NB4 (cell line): Measurements from ENCODE around the gene PDXP.

ENCODE experiments used
- DNase-seq: peaks from one replicate; pipeline ENCODE4 v3.0.0; 2010; ENCODE audit warnings: low read depth
- H3K4me3 ChIP-seq: one replicate; pipeline ENCODE4 v1.5.1; 2011; ENCODE audit warnings: mild to moderate bottlenecking, low read depth, low read length, moderate library complexity
- MYC ChIP-seq: IDR thresholded peaks from 2 replicates; pipeline ENCODE4 v1.6.1; 2011; ENCODE audit warnings: low read depth, low read length
- POLR2A ChIP-seq: IDR thresholded peaks from 2 replicates; pipeline ENCODE4 v1.6.1; 2011; ENCODE audit warnings: mild to moderate bottlenecking; ENCODE audit not compliant: insufficient read length; ENCODE audit errors: extremely low read depth
- TF ChIP-seq, protein P1 (sequence below): IDR thresholded peaks from one replicate; pipeline ENCODE4 v1.5.1; 2012; ENCODE audit warnings: low read depth, low read length
- TF ChIP-seq, protein P2 (sequence below): IDR thresholded peaks from 2 replicates; pipeline ENCODE4 v1.6.1; 2011; ENCODE audit warnings: low read depth, low read length

PDXP gene

DNA sequence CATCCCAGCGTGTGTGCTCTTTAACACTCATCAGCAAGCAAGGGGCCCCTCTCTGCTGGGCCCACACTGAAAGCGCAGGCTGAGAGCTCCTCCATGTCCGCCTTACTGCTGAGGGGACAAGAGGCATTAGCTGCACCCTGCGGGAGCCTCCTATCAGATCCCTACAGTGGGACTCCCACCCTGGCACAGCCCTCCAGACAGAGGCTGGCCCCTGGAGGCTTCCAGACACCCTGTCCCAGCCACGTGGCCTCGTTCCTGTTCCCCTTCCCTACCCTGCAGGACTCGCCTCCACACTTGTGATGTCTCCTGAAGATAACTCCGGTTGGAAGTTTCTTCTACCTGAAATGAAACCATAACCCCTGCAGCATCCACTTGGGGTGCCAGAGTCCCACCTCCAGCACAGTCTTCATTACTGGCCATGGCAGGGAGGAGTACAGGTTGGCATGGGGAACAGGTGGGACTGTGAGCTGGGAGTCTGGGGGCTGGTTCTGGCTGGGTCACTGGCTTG, 24.1 kb upstream of the PDXP start:
- peak overlapping the region; percentile 17 for H3K4me3 ChIP-seq
- TF ChIP-seq, protein P1, sequence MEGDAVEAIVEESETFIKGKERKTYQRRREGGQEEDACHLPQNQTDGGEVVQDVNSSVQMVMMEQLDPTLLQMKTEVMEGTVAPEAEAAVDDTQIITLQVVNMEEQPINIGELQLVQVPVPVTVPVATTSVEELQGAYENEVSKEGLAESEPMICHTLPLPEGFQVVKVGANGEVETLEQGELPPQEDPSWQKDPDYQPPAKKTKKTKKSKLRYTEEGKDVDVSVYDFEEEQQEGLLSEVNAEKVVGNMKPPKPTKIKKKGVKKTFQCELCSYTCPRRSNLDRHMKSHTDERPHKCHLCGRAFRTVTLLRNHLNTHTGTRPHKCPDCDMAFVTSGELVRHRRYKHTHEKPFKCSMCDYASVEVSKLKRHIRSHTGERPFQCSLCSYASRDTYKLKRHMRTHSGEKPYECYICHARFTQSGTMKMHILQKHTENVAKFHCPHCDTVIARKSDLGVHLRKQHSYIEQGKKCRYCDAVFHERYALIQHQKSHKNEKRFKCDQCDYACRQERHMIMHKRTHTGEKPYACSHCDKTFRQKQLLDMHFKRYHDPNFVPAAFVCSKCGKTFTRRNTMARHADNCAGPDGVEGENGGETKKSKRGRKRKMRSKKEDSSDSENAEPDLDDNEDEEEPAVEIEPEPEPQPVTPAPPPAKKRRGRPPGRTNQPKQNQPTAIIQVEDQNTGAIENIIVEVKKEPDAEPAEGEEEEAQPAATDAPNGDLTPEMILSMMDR, result no peak
- TF ChIP-seq, protein P2, sequence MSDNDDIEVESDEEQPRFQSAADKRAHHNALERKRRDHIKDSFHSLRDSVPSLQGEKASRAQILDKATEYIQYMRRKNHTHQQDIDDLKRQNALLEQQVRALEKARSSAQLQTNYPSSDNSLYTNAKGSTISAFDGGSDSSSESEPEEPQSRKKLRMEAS, result no peak; the same call in 1 of the 2 replicates
- TF ChIP-seq MYC, result no peak
- no peak for TF ChIP-seq POLR2A
- DNase-seq, result no peak

DNA sequence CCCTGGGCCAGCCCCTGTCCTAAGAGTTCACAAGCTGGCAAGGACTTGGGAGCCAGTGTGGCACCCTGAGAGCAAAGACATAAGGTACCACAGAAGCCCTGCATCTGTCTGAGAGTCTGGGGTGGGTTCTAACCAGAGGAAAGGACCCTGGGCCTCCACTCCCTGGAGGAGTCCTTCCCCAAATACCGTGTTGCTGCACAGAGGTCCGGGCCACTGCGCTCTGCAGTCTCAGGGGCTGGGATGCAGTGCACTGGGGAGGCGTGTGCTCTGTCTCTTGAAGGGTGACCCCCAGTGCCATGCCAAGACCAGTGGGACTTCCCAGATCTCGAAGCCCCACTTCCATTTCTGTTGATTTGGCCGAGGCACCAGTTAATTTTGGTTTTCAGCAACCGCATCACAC, 23.4 kb upstream of the PDXP start:
- DNase-seq, result no peak
- no peak for TF ChIP-seq MYC
- TF ChIP-seq, protein P1, result no peak
- no peak for TF ChIP-seq POLR2A
- TF ChIP-seq, protein P2, result no peak
- no peak overlapping the region for H3K4me3 ChIP-seq

DNA sequence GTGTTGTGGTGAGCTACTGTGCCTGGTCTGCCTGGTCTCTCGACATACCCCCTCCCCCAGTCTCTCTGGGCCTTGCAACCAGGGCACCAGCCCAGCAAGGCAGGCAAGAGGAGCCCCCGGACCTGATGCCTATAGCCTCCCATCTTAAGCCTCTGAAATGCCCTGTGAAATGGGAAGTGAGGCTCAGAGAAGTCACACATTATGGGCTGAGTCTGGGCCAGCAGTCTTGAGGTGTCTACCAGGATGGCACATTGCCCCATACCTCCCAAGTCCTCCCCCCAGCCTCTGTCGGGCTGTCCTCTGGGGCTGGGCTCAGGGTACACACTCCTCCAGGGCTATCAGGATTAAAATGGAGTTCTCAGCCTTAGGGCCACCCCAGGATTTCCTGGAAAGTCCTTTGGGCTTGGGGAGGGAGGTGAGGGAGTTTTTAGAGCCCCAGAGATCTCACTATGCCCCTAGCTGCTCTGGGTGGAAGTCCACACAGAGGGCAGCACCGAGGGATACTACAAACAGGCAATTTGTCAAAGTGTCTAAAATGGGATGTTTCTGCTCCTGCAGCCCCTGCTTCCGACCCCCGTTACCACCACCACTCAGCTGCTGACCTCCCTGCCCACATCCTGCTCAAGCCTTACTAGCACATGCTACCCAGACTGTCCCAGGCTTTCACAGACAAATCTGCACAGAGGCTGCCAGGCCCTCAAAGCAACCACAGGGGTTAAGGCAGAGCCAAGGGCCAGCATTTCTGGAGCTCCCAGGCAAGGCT, 22.2 kb upstream of the PDXP start:
- no peak overlapping the region for H3K4me3 ChIP-seq
- peak; percentile 90 for DNase-seq
- TF ChIP-seq MYC (peak; percentile 29; the same call in 1 of the 2 replicates), POLR2A (no peak)
- TF ChIP-seq, protein P1, result peak; percentile 36
- TF ChIP-seq, protein P2, result peak; percentile 73; the same call in 1 of the 2 replicates

DNA sequence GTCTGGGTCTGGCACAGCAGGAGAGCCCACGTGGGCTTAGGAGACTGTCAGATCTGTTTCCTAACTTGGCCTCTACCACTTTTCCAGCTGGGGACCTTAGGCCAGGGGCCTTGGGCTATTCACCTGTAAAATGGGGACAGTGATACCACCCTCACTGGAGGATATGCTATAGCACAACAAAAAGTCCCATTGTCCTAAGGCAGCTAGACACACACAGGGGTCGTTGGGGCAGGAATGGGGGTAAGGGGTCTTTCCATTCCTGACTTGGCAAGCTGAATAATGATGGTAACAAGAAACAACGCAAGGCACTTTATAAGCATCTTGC, 21.6 kb upstream of the PDXP start:
- DNase-seq, result no peak
- no peak overlapping the region for H3K4me3 ChIP-seq
- TF ChIP-seq, protein P2, result no peak; the same call in 1 of the 2 replicates
- TF ChIP-seq, protein P1, result no peak
- no peak for TF ChIP-seq MYC
- no peak for TF ChIP-seq POLR2A

DNA sequence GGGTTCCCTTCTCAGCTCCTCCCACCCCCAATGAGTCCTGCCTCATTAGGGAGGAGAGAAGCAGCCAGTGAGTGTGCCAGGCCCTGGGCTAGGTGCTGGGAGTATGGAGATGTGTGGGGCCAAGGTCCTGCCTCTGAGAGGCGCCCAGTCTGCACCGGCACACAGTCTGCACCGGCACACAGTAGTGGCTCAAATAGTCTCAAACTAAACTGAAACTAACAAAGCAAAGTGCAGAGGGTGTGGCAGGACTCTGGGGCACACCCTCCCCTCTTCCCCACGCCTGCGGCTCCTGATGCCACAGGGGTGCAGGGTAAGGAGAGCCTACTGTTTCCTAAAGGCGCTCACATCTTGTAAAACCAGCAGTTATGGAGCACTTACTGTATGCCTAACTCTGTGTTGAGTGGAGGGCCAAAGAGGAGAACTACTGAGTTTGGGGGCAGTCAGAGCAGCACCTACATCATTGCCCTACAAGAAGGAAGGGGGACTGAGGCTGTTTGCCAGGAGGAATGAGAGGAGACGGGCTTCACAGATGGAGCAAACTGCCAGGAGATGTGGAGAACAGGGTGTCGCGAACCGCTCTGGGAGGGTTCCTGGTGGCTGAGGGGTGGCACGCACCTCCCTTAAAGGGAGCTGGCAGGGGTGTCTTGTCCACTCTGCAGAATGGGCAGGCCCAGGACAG, 20.0 kb upstream of the PDXP start:
- no peak for DNase-seq
- TF ChIP-seq, protein P2, result no peak
- TF ChIP-seq MYC, result no peak
- TF ChIP-seq, protein P1, result no peak
- no peak for TF ChIP-seq POLR2A
- H3K4me3 ChIP-seq, result peak overlapping the region; percentile 30
